Neural cell (in vitro differentiated cells): Measurements from ENCODE around the gene ZNF277.

Source experiments
- EP300 ChIP-seq: fragments of 450-650 bp; conservative IDR thresholded peaks from 2 replicates; pipeline ENCODE4 v1.6.1; 2014; ENCODE audit warnings: antibody characterized with exemption, mild to moderate bottlenecking, moderate library complexity; ENCODE audit not compliant: poor library complexity, severe bottlenecking
- POLR2AphosphoS5 ChIP-seq: IDR thresholded peaks from 2 replicates; pipeline ENCODE4 v1.6.1; 2012

DNA sequence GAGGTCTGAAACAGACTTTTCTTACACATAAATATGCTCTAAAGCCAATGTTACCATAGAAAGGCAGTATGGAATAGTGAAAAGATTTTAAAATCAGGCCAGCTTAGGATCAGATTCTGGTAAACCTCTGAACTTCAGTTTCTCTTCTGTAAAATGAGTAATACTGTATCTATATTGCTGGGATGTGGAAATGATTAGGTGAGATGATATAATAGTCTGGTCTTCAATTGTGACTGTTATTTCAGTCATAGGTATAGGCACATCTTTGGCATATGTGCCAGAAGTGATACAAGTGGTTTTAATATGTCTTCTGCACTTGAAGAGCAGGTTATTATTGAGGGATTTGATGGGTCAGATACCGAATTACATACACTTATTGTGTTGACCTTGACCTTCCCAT is 7.2 kb downstream of the ZNF277 start:
- TF ChIP-seq POLR2AphosphoS5 (no peak), EP300 (no peak)
